Coronary artery (tissue), 2 donors: ENCODE measurements around the gene RIPOR2.

Source experiments
- DNase-seq: peaks from one replicate; pipeline ENCODE4 v3.0.0-alpha.2; 2017; ENCODE audit warnings: low spot score
- H3K27ac ChIP-seq, 2 donors: fragments of 200-600 bp; sonication (generic); one replicate each; pipeline ENCODE4 v1.5.1; 2016 to 2019
- H3K4me3 ChIP-seq: fragments of 200-600 bp; sonication (generic); 2 replicates; pipeline ENCODE4 v1.5.1; 2016; ENCODE audit warnings: mild to moderate bottlenecking, moderate library complexity
- CTCF ChIP-seq: fragments of 200-600 bp; sonication (generic); IDR thresholded peaks from one replicate; pipeline ENCODE4 v1.5.1; 2019; ENCODE audit warnings: antibody characterized with exemption

Gene RIPOR2

GRCh38 chr6:24856901-24857670 is 78.7 kb downstream of the RIPOR2 start:
- no peak overlapping the region for H3K4me3 ChIP-seq
- DNase-seq = no peak
- no peak overlapping the region for H3K27ac ChIP-seq
- no peak for TF ChIP-seq CTCF

- peak; percentile 6 for TF ChIP-seq CTCF
- no peak overlapping the region for H3K27ac ChIP-seq
- DNase-seq = no peak
- no peak overlapping the region for H3K4me3 ChIP-seq
Measured at GRCh38 chr6:24856246-24856599, 79.5 kb downstream of the RIPOR2 start.

GRCh38 chr6:24855395-24856245 is 80.1 kb downstream of the RIPOR2 start:
- peak; percentile 69 for TF ChIP-seq CTCF
- H3K27ac ChIP-seq = no peak overlapping the region
- no peak overlapping the region for H3K4me3 ChIP-seq
- no peak for DNase-seq

GRCh38 chr6:24854077-24854666 is 81.6 kb downstream of the RIPOR2 start:
- DNase-seq = no peak
- no peak overlapping the region for H3K27ac ChIP-seq
- no peak for TF ChIP-seq CTCF
- no peak overlapping the region for H3K4me3 ChIP-seq

GRCh38 chr6:24851086-24851485 is 84.7 kb downstream of the RIPOR2 start:
- TF ChIP-seq CTCF = no peak
- Histone ChIP-seq H3K4me3 (no peak overlapping the region), H3K27ac (no peak overlapping the region)
- DNase-seq = no peak

GRCh38 chr6:24849713-24850112 is 86.0 kb downstream of the RIPOR2 start:
- no peak for TF ChIP-seq CTCF
- Histone ChIP-seq H3K27ac (no peak overlapping the region), H3K4me3 (no peak overlapping the region)
- DNase-seq = no peak
